Right ventricle myocardium inferior (tissue), 1 donor: ENCODE measurements around the gene MUSK. TPM values are rescaled to one million over a fixed set of nuclear protein-coding genes. Genes with fewer than 3 reads are reported as not detected.
A peak's percentile ranks its signal among the peaks of the same experiment; 100 is the strongest.
"Not testable (repeated sequence)": the region's sequence is repeated elsewhere in the genome, so short reads cannot be mapped to it uniquely, and the experiment has no call there.

Experiments
- ATAC-seq: fragments of 200-7000 bp; cut with Tn5 transposase; one replicate; pipeline ENCODE4 v1.9.1; 2020; ENCODE audit warnings: mild to moderate bottlenecking, moderate library complexity
- DNase-seq: peaks from one replicate; pipeline ENCODE4 v3.0.0; 2021; ENCODE audit errors: missing footprints
- intact Hi-C: fragments of 100-400 bp; cut with DNase I; formaldehyde crosslinking; loops from one replicate; pipeline ENCODE4 v1.11.0; 2022
- total RNA-seq: library from RNA; stranded (reverse); fragmentation: NEBNext Ultra II Directional; extraction: Animal tissue kit (Norgen Biotek cat#: 25700); gene quantifications from one replicate; pipeline ENCODE4 v1.2.1, GENCODE V29; 2021
- donor health status: DM: no; HTN: yes; CAD: no; lungs with severe emphysema.

Gene MUSK
- total RNA-seq, 1 donor from 2014 or later = 1.0 TPM

- ATAC-seq = no peak
- intact Hi-C loops = no loop called here
- no peak for DNase-seq
Observed at GRCh38 chr9:110687497-110687896, 18.9 kb downstream of the MUSK start.

DNA sequence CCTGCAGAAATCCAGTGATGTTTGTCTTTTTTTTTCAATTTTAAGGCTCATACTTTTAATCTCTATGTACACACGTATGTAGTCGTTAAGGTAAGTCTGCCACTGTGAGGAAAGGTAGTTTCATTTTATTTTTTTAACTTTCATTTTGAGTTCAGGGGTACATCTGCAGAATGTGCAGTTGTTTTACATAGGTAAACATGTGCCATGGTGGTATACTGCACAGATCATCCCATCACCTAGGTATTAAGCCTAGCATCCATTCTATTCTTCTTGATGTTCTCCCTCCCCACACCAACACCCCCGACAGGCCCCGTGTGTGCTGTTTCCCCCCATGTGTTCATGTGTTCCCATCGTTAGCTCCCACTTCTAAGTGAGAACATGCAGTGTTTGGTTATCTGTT is 19.7 kb downstream of the MUSK start:
- ATAC-seq (no peak), DNase-seq (no peak)
- intact Hi-C loops = no loop called here

DNA sequence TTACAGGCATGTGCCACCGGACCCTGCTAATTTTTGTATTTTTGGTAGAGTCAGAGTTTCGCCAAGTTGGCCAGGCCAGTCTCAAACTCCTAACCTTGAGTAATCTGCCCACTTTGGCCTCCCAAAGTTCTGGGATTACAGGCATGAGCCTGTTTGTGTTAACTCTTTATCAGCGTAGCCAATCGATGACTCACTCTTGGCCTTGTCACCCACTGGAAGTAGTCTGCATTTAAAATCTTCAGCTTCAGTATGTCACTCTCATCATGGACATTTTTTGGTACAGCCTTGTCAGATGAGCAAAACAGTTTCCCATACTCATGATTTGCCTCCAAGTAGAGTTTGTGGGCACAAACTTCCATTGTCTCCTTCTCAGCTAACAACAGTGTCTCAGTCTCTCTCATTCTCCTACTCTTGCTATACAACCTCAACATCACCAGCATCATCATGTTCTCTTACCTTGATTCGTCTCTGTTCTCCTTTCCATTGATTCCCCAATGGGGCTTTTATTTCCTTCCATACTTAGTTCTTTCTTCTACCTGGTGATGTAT is 22.5 kb downstream of the MUSK start:
- no peak for DNase-seq
- no peak for ATAC-seq
- intact Hi-C loops = no loop called here

- DNase-seq, ATAC-seq: not testable (repeated sequence)
Observed at GRCh38 chr9:110695846-110696245, 27.3 kb downstream of the MUSK start.

DNA sequence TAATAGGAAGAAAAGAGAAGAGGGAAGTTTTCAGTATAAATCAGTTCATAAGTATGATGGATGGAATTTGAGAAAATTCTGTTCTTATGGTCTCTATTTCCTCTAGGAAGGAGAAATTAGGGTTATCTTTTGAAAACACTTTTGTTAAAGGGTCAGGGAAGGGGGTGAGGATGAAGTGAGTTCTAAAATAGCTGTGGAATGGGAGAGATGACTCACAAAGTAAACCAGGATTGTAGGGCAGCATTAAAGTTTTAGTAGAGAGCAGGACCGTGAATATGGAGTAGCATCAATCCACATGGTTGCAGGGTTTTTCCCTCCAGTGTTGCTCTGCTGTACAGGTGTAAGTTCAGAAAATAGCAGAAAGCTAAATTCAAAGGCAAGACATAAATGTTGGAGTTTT is 32.4 kb downstream of the MUSK start:
- intact Hi-C loops = no loop called here
- no peak for DNase-seq
- no peak for ATAC-seq

More at GRCh38 chr9:110695846-110696245, 27.3 kb downstream of the MUSK start:
- intact Hi-C loops = loop anchor here (1.0 kb wide), 1 partner anchor 48 kb away; no protein-coding TSS in a partner anchor

- no peak for ATAC-seq
- DNase-seq = no peak
- intact Hi-C loops = no loop called here
Observed at GRCh38 chr9:110703669-110704068, 35.1 kb downstream of the MUSK start.

DNA sequence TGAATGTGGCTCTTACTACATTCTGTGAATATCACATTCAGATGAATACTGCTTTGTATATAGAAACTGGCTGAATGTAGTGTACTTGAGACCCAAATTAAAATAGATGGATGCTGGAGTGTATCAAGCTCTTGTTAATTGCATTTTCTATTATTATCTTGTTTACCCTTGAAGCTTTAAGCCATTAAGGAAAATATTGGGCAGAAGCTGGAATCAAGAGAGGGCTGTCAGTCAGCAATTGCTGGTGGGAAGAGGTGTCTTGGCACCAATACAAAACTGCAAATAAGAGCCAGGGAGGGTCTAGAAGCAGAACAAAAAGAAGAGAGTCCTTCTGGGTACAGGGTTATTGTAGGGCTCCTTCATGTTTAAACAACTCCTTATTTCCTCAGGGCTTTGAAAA is 38.8 kb downstream of the MUSK start:
- intact Hi-C loops = no loop called here
- DNase-seq (no peak), ATAC-seq (no peak)

- ATAC-seq = no peak
- intact Hi-C loops = no loop called here
- DNase-seq = no peak
Observed at GRCh38 chr9:110710420-110710819, 41.8 kb downstream of the MUSK start.

DNA sequence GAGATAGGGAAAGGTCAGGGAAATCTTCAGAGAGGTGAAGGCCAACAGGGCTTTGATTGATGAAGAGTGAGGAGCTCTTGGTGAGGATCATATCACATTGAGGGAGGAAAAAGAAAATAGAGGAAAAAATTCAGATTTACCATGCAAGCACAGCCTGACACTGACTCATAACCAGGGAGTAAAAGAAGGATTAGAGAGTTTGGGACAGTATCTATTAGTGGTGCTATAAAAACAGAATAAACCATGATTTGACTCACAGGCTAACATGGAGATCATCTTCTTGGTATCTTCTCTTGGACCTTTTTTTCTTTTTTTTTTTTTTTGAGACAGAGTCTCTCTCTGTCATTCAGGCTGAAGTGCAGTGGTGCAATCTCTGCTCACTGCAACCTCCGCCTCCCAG is 44.4 kb downstream of the MUSK start:
- ATAC-seq (no peak), DNase-seq (no peak)
- intact Hi-C loops = no loop called here

DNA sequence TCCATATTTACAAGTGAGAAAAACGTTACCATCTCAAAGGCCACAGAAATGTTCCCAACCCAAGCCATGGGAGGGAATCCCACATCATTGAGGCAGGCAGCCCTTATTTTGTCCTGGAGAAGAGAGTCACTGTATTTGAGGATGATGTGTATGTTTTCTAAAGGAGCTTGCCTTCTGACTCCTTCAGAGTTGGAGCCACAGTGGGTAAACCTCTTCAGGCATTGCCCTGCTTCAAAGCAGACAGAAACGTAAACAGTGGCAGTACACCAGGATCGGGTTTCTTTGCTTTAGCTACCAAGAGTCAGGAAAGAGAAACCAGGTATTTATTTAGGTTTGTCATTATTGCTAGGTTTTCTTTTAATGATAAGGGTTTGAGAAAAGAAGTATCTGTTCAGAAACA is 45.7 kb downstream of the MUSK start:
- intact Hi-C loops = no loop called here
- ATAC-seq = no peak
- DNase-seq = no peak

- DNase-seq (no peak), ATAC-seq (no peak)
- intact Hi-C loops = no loop called here
Observed at GRCh38 chr9:110728058-110728457, 59.5 kb downstream of the MUSK start.

GRCh38 chr9:110729641-110730040 is 61.0 kb downstream of the MUSK start:
- intact Hi-C loops = no loop called here

GRCh38 chr9:110731437-110732028 is 62.9 kb downstream of the MUSK start:
- intact Hi-C loops = no loop called here
- peak; percentile 20 for ATAC-seq

More at GRCh38 chr9:110729641-110730040, 61.0 kb downstream of the MUSK start:
- no peak for DNase-seq
- ATAC-seq = no peak

GRCh38 chr9:110738982-110739381 is 70.4 kb downstream of the MUSK start:
- no peak for ATAC-seq
- DNase-seq = no peak
- intact Hi-C loops = no loop called here

More at GRCh38 chr9:110731437-110732028, 62.9 kb downstream of the MUSK start:
- no peak for DNase-seq

DNA sequence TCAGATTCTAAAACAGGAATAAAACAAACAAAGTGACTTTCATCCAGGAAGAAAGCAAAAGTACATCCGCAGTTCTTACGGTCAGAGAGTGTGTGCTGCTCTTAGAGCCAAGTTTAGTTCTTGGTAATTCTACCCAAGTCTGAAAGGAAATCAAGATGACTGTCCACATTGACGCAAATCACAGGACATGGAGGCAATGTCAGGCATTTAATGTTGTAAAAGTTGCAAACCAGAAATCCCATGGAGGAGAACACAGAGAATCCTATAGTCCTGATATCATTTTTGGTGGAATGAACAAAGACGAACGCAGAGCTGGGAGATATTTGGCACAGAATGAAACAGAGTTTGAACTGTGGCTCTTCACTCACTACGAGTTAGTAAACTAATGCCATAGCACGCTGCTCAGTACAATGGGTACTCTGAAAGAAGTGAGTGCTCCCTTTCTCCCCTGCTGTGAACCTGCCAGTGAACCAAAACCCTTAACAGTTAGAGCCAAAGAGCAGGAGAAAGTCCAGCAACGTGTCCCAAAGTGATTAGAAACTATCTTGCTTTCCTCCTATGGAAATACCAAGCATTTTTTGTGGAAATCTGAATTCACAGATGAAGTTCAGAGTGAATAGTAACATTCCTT is 74.3 kb downstream of the MUSK start:
- ATAC-seq (peak; percentile 45), DNase-seq (no peak)
- intact Hi-C loops = no loop called here

DNA sequence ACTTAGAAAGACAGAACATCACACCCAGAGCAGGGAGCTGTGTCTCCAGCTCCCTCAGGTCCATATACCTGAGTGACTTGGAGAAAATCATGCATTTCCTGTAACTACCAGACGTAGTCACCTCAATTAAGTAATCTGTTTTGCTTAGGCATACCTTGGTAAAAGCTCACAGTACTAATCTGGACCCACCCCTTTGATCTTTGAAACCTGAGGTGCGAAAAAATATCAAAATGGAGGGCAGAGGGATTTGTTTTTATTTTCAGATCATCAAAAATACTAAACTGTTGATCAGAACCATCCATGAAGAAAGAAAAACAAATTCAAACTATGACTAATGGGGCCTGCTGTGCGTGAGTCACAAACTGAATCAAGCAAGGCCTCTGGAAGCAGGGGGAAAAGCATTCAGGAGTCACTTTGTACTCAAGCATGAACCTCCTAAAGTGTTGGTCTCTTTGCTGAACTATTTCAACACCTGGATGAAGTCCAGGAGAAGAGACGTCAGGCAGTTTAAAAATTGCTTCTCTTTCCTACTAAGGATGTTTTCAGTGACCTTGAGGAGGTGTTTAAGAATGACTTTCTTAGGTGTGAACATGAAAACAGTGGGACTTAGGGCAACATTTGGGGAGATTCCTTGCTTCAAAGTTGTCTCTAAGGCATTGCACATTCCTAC is 76.3 kb downstream of the MUSK start:
- ATAC-seq (peak; percentile 85), DNase-seq (no peak)
- intact Hi-C loops = no loop called here

- ATAC-seq = no peak
- DNase-seq = no peak
- intact Hi-C loops = no loop called here
Observed at GRCh38 chr9:110745676-110746075, 77.1 kb downstream of the MUSK start.

GRCh38 chr9:110746211-110746930 is 77.8 kb downstream of the MUSK start:
- intact Hi-C loops = no loop called here
- ATAC-seq = no peak
- DNase-seq = no peak

DNA sequence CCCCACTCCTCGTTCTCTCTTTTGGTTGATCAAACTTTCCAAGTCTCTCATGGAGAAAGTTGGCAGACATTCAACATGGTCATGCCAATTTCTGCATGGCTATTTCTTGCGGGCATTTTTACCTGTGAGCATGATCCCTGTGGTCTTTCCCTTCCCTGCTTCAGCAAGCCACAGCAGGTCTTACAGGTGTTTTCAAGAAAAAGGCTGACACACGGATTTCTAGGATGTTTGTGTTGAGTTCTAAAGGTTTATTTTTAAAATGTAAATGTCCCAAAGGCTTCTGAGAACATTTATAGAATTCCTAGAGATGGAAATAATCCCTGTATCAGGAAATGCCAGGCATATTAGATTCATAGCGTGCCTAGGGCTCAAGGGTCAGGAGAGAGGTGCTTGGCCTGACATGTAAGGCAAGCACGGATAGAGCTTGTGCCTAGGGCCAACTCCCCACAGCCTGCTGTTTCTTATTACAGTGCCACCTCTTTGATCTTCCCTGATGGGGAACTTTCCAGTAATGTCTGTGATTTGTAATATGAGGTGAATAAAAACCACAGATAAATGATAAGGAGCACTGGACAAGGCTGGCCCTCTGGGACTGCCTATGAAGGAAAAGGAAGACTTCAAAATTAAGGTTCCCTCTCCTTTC is 79.8 kb downstream of the MUSK start:
- DNase-seq = no peak
- no peak for ATAC-seq
- intact Hi-C loops = no loop called here
